KMS-11 (cell line): Measurements from ENCODE around the gene THAP11.

Experiments used
- H2AFZ ChIP-seq: fragments of 200-600 bp; sonication (generic); 2 replicates; pipeline ENCODE4 v1.6.1; 2016; ENCODE audit warnings: antibody characterized with exemption, mixed run types, low read depth
- H3K27ac ChIP-seq: fragments of 200-600 bp; sonication (generic); 2 replicates; pipeline ENCODE4 v1.6.1; 2016; ENCODE audit warnings: mild to moderate bottlenecking, mixed run types
- H3K27me3 ChIP-seq: fragments of 200-600 bp; sonication (generic); 2 replicates; pipeline ENCODE4 v1.6.1; 2017; ENCODE audit warnings: mild to moderate bottlenecking, low read depth, mixed run types, moderate library complexity; ENCODE audit not compliant: insufficient read depth
- H3K36me3 ChIP-seq: fragments of 200-600 bp; sonication (generic); 2 replicates; pipeline ENCODE4 v1.6.1; 2017; ENCODE audit warnings: mild to moderate bottlenecking, mixed run types; ENCODE audit not compliant: insufficient read depth
- H3K4me1 ChIP-seq: fragments of 200-600 bp; sonication (generic); 2 replicates; pipeline ENCODE4 v1.6.1; 2016; ENCODE audit warnings: mild to moderate bottlenecking, low read depth, mixed run types; ENCODE audit not compliant: poor library complexity, severe bottlenecking
- H3K4me2 ChIP-seq: fragments of 200-600 bp; sonication (generic); 2 replicates; pipeline ENCODE4 v1.7.0; 2016; ENCODE audit warnings: mild to moderate bottlenecking, mixed run types
- H3K4me3 ChIP-seq: fragments of 200-600 bp; sonication (generic); IDR thresholded peaks from 2 replicates; pipeline ENCODE4 v1.6.1; 2017; ENCODE audit warnings: low read depth, low read length, mixed read lengths; ENCODE audit not compliant: insufficient read depth
- H3K79me2 ChIP-seq: fragments of 200-600 bp; sonication (generic); 2 replicates; pipeline ENCODE4 v1.6.1; 2016; ENCODE audit warnings: low read depth, mixed run types; ENCODE audit not compliant: insufficient read depth
- H3K9ac ChIP-seq: fragments of 200-600 bp; sonication (generic); 2 replicates; pipeline ENCODE4 v1.6.1; 2016; ENCODE audit warnings: mild to moderate bottlenecking, mixed run types
- H4K20me1 ChIP-seq: fragments of 200-600 bp; sonication (generic); 2 replicates; pipeline ENCODE4 v1.6.1; 2016; ENCODE audit warnings: mild to moderate bottlenecking, mixed run types; ENCODE audit not compliant: insufficient read depth
- CTCF ChIP-seq: fragments of 200-600 bp; sonication (generic); conservative IDR thresholded peaks from 2 replicates; pipeline ENCODE4 v1.6.1; 2017; ENCODE audit warnings: low read depth, mild to moderate bottlenecking, antibody characterized with exemption, low read length, moderate library complexity, mixed read lengths

Gene THAP11

DNA sequence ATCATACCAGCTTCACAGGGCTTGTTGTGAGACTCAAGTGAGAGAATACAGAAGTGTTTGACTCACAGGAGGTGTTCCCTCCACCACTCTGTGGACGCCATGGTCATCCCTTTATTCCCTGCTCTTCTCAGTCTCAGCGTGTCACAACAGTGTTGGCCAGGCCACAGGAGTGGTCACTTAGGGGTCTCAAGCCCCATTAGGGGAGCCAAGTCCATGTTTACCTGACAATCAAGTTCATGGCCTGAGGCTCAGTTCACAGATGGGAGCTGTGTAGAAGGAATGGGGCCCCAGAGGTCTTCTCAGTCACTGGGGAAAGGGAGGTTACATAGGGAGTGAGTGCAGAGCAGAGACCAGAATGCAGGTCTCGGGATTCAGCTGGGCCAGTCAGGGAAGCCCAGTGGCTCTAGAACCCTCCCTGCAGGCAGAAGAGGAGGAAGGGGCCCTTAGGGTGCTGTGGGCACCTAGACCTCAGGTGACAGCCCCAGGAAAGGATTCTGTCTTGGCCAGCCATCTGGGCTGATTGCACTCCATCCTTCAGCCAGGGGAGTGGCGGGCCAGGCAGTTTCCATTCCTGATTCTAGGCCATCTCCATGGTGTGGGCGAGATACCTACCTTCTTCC is 14.9 kb downstream of the THAP11 start:
- peaks cover 83% of the 10 kb centered on the region for H3K79me2 ChIP-seq
- peaks cover 14% of the 10 kb centered on the region for H4K20me1 ChIP-seq
- H3K4me3 ChIP-seq, result no peak overlapping the region
- no peak overlapping the region for H3K27ac ChIP-seq
- peaks cover 43% of the 10 kb centered on the region for H3K4me1 ChIP-seq
- no peak overlapping the region for H3K4me2 ChIP-seq
- no peaks in the 10 kb centered on the region for H3K27me3 ChIP-seq
- H3K36me3 ChIP-seq, result no peaks in the 10 kb centered on the region
- no peak overlapping the region for H3K9ac ChIP-seq
- no peak overlapping the region for H2AFZ ChIP-seq
- no peak for TF ChIP-seq CTCF

DNA sequence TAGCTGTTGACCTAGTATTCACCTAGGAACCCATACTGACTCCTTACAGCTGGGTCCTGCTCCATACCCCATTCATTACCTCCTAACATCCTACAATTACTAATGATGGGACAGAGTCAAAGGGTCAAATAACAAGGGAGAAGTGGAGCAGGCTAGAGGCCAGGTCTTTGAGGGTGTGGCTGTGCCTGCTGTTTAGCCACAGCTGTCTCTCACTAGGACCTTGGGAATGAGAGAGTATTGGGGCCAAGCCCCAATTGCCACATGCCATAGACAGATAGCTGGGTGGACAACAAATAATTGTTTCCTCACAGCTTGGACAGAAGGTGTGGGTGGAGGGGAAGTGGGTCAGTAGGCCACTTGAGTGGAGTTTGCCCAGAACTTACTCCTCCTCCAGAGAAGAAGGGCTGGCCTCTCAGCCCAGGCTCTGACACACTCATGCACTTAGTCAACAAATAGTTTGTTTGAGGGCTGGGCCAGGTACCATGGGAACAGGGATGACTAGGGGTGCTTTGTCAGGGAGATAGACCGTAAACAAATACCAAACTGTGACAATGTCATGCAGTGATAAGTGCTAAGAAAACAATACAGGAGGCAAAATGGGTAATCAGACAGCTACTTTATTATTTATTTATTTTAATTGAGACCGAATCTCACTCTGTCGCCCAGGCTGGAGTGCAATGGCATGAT is 15.6 kb downstream of the THAP11 start:
- Histone ChIP-seq H3K27me3 (no peaks in the 10 kb centered on the region), H3K4me3 (no peak overlapping the region), H2AFZ (no peak overlapping the region), H3K9ac (no peak overlapping the region), H3K4me1 (peaks cover 47% of the 10 kb centered on the region), H3K27ac (no peak overlapping the region), H3K36me3 (no peaks in the 10 kb centered on the region), H4K20me1 (peaks cover 14% of the 10 kb centered on the region), H3K4me2 (no peak overlapping the region), H3K79me2 (peaks cover 88% of the 10 kb centered on the region)
- TF ChIP-seq CTCF, result no peak

DNA sequence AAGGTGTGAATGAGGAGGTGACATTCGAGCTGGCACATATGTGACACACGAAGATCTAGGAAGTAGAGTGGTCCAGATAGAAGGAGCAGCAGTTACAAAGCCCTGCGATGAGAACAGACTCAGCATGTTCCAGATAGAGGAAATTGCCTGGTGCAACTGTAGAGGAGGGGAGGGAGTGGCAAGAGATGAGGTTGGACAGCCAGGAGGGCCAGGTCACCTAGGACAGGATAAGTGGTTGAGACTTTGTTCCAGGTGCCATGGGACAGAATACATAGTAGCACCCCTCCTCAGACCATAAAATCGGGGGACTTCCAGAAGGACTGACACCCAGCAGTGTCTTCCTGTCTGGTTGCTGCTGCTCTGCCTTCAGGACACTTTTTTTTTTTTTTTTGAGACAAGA is 16.4 kb downstream of the THAP11 start:
- peaks cover 47% of the 10 kb centered on the region for H3K4me1 ChIP-seq
- no peak for TF ChIP-seq CTCF
- H3K4me2 ChIP-seq, result no peak overlapping the region
- no peak overlapping the region for H2AFZ ChIP-seq
- H3K27me3 ChIP-seq, result no peaks in the 10 kb centered on the region
- H4K20me1 ChIP-seq, result peaks cover 14% of the 10 kb centered on the region
- H3K79me2 ChIP-seq, result peaks cover 87% of the 10 kb centered on the region
- H3K9ac ChIP-seq, result no peak overlapping the region
- H3K27ac ChIP-seq, result no peak overlapping the region
- no peaks in the 10 kb centered on the region for H3K36me3 ChIP-seq
- H3K4me3 ChIP-seq, result no peak overlapping the region

- Histone ChIP-seq H3K9ac (no peak overlapping the region), H3K4me3 (no peak overlapping the region), H3K36me3 (no peaks in the 10 kb centered on the region), H3K79me2 (peaks cover 65% of the 10 kb centered on the region), H3K4me2 (no peak overlapping the region), H4K20me1 (peaks cover 5% of the 10 kb centered on the region), H2AFZ (no peak overlapping the region), H3K4me1 (peaks cover 40% of the 10 kb centered on the region), H3K27ac (no peak overlapping the region), H3K27me3 (no peaks in the 10 kb centered on the region)
- no peak for TF ChIP-seq CTCF
Measured at GRCh38 chr16:67860589-67861398, 18.7 kb downstream of the THAP11 start.
